Tibial nerve (tissue), 4 donors: ENCODE measurements around the gene CEP128.

Source experiments
- CTCF ChIP-seq, 5 experiments: fragments of 200-600 bp in 3 of 5; fragments of 450-650 bp in 2 of 5; sonication (generic) in 3 of 5; IDR thresholded peaks; one replicate each; pipeline ENCODE4 v1.5.1; 2016 to 2019; ENCODE audit warnings: antibody characterized with exemption in 5 of 5, mild to moderate bottlenecking in 3 of 5, moderate library complexity in 2 of 5
- EP300 ChIP-seq, 2 donors: sonication (generic); formaldehyde crosslinking; IDR thresholded peaks; one replicate each; pipeline ENCODE4 v1.6.1; 2017; ENCODE audit warnings: antibody characterized with exemption in 2 of 2, mild to moderate bottlenecking in 1 of 2
- POLR2A ChIP-seq, 2 donors: fragments of 450-650 bp; IDR thresholded peaks; one replicate each; pipeline ENCODE4 v1.6.1; 2017; ENCODE audit warnings: antibody characterized with exemption in 2 of 2, mild to moderate bottlenecking in 2 of 2, moderate library complexity in 2 of 2

- no peak for TF ChIP-seq CTCF (IDR thresholded peaks at IDR 0.05)
- TF ChIP-seq POLR2A (IDR thresholded peaks at IDR 0.05): no peak
- no peak for TF ChIP-seq EP300 (IDR thresholded peaks at IDR 0.05)
Measured at GRCh38 chr14:80586131-80586530, 355.4 kb downstream of the CEP128 start.
